C4-2B (cell line): ENCODE measurements around the gene LYRM4.

Source experiments
- H3K27ac ChIP-seq: fragments of 450-650 bp; 2 replicates; pipeline ENCODE4 v1.5.1; 2017
- ZFX ChIP-seq: fragments of 450-650 bp; IDR thresholded peaks from 2 replicates; pipeline ENCODE4 v1.6.1; 2017
- TF ChIP-seq, protein P1 (sequence below): fragments of 450-650 bp; conservative IDR thresholded peaks from 2 replicates; pipeline ENCODE4 v1.5.1; 2017; ENCODE audit warnings: mild to moderate bottlenecking

The LYRM4 gene

DNA sequence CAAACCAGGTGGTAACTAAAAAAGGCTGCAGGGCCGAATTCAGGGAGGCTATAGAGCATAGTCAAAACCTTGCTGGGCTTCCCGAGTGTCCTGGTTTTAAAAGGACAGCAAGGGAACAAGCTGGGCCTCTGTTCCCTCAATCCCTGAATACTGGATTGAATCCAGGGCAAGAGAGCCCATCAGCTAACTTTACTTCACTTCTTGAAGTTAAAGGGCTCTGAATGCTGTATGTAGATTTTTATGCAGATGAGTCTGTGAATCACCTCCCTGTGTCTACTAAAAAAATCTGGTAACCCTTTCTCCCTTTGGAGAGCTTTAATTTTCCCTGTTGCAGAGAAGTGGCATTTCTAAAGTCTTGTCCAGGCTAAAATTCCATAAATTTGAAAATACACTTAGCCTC, 29.5 kb downstream of the LYRM4 start:
- H3K27ac ChIP-seq, result no peak overlapping the region
- TF ChIP-seq, protein P1, sequence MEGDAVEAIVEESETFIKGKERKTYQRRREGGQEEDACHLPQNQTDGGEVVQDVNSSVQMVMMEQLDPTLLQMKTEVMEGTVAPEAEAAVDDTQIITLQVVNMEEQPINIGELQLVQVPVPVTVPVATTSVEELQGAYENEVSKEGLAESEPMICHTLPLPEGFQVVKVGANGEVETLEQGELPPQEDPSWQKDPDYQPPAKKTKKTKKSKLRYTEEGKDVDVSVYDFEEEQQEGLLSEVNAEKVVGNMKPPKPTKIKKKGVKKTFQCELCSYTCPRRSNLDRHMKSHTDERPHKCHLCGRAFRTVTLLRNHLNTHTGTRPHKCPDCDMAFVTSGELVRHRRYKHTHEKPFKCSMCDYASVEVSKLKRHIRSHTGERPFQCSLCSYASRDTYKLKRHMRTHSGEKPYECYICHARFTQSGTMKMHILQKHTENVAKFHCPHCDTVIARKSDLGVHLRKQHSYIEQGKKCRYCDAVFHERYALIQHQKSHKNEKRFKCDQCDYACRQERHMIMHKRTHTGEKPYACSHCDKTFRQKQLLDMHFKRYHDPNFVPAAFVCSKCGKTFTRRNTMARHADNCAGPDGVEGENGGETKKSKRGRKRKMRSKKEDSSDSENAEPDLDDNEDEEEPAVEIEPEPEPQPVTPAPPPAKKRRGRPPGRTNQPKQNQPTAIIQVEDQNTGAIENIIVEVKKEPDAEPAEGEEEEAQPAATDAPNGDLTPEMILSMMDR, result no peak
- TF ChIP-seq ZFX, result no peak

DNA sequence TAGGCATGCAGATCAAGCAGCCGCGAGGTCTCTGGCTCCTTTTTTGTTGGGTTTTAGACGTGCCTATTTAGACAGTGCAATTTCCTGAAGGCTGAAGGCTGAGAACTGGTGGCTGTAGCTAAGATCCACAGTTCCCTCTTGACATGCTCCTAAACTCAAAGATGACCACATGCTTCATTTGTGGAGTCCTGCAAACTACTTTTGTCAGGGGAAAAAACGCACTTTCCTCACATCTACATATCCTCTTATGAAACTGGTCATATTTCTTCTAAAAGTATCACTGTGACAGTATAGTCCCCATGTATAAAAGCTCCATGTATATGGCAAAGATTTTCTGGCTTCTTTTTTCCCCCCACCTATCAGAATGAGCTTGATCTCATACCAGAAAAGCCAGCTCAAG, 30.7 kb downstream of the LYRM4 start:
- no peak overlapping the region for H3K27ac ChIP-seq
- TF ChIP-seq ZFX, result no peak
- TF ChIP-seq, protein P1, result no peak

DNA sequence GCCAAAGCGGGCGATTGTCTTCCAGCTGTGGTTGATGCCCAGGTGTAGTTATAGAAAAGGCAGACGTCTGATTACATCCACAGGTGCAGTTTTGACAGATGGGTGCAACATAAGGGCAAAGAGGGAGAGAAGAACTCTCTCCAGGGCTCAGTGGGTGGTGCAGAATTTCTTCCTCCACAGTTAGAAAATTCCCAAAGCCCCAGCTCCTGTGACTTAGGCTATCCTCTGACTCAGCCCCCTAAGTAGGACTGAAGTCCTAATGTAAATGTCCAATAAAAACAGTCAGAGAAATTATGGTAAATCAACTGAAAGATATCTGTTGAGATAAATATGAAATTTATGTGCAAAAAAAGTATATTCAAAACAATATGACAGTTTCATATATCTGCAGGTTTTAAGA, 31.4 kb downstream of the LYRM4 start:
- TF ChIP-seq, protein P1, result no peak
- TF ChIP-seq ZFX, result no peak
- H3K27ac ChIP-seq, result no peak overlapping the region

DNA sequence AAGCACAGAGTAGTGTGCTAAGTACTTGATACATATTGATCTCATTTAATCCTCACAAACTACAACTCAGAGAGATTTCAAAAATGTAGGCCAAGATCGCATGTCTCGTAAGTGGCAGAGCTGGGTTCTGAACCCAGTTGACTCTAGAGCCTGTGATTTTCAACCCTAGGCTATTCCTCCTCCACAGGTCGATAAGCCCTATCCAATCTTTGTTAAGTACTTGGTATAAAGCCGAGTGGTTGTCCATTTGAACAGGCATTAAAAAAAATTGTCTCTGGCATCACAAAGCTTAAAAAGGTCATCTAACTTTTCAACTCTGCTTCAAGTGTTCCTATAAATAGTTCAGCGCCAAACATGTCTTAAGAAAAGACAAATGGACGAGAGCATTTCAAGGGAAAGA, 37.4 kb downstream of the LYRM4 start:
- TF ChIP-seq, protein P1, result no peak
- no peak for TF ChIP-seq ZFX

DNA sequence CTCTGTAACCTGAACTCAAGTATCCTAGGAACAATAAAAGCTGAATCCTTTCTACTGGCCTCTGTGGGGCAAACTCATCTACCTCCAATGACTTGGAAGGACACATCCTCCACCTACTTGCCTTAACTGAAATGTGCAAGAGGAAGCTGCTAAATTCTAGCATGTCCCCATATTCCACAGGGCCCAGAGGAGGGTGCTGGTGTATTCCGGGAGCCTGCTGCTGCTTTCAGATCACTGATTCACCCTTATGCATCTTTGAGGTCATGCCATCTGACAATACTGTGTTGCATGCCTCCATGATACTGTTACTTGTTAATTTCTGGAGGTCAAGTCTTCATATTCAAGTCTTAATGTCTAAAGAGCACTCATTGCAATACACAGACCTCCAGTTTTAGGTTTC, 40.3 kb downstream of the LYRM4 start:
- TF ChIP-seq, protein P1, result no peak
- no peak for TF ChIP-seq ZFX

More for the DNA sequence above, 37.4 kb downstream of the LYRM4 start:
- H3K27ac ChIP-seq, result no peak overlapping the region

DNA sequence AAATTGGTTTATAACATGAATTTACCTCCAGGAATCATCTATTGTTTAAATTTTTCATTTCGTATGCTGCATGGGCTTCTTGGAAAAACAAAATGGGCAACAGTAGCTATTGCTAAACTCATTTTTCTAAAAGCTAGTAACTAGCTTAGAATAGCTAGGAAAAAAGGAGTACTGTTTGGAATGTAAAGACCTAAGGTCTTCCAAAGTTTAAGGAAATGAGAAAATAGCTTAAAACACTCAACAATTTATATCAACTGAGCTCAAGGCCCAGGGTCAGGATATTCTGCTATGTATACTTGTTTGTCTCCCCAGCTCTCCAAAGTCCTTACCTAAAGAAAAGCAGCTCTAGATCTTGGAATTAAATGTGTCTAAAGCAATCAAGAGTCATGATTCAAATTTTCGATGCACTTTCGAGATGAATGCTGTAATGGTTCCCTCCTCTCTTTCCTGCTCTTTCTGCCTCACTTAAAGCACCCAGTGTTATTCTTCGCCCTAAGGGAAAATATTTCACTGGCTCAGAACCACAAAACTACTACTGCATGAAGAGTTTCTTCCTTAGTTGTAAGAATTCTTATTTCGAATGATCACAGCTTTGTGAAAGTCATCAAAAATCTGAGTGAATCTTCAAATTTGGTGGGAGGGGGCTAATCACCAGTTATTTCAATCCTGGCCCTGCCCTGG, 41.6 kb downstream of the LYRM4 start:
- TF ChIP-seq ZFX, result no peak
- TF ChIP-seq, protein P1, result no peak
- no peak overlapping the region for H3K27ac ChIP-seq

More for the DNA sequence above, 40.3 kb downstream of the LYRM4 start:
- H3K27ac ChIP-seq, result no peak overlapping the region

DNA sequence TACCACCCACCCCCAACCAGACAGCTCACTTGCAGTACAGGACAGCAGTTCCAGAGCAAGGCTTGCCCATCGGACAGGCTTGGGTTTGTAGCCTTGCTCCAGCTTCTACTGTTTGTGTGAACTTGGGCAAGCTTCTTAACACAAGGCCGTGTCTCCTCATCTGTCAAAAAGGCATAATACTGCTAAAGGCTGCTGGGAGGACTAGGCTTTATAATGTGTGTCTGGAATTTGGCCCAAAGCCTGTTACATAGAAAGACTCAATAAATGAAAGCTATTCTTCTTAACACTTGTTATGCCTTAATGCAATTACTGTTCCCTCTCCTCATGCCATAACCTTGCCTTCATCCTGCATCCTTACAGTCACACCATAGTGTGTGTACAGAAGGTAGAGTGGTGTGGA, 43.4 kb downstream of the LYRM4 start:
- TF ChIP-seq, protein P1, result no peak
- no peak for TF ChIP-seq ZFX
- no peak overlapping the region for H3K27ac ChIP-seq
